Thyroid gland (tissue), 4 donors: ENCODE data around the gene ZNF358.

Experiments used
- POLR2A ChIP-seq, 2 donors: fragments of 450-650 bp; IDR thresholded peaks; one replicate each; pipeline ENCODE4 v1.6.1; 2017; ENCODE audit warnings: antibody characterized with exemption in 2 of 2, mild to moderate bottlenecking in 2 of 2, moderate library complexity in 1 of 2
- TF ChIP-seq, protein P1 (sequence below), 6 experiments: fragments of 200-600 bp in 3 of 6; fragments of 450-650 bp in 3 of 6; sonication (generic) in 3 of 6; IDR thresholded peaks; one replicate each; pipeline ENCODE4 v1.5.1; 2016 to 2019; ENCODE audit warnings: antibody characterized with exemption in 6 of 6, mild to moderate bottlenecking in 2 of 6, inconsistent platforms in 1 of 6, moderate library complexity in 1 of 6

DNA sequence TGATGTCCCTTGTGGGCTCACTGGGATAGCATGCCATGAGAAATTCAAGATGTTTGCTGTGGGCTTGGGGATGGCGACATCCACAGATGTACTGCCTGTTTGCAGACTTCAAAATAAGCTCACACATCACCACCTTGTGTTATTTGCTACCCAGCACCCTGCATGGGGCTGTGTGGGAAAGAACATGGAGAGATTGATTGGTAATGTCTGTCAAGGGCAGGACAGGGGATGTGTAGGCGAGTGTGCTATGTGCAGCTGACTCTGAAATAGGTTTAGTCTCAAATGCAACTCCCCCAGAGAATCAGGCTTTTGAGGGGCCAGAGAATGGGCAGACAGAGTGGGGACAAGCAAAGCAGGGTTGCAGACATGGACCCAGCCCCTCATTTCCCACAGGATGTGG, 44.4 kb downstream of the ZNF358 start:
- TF ChIP-seq, protein P1, sequence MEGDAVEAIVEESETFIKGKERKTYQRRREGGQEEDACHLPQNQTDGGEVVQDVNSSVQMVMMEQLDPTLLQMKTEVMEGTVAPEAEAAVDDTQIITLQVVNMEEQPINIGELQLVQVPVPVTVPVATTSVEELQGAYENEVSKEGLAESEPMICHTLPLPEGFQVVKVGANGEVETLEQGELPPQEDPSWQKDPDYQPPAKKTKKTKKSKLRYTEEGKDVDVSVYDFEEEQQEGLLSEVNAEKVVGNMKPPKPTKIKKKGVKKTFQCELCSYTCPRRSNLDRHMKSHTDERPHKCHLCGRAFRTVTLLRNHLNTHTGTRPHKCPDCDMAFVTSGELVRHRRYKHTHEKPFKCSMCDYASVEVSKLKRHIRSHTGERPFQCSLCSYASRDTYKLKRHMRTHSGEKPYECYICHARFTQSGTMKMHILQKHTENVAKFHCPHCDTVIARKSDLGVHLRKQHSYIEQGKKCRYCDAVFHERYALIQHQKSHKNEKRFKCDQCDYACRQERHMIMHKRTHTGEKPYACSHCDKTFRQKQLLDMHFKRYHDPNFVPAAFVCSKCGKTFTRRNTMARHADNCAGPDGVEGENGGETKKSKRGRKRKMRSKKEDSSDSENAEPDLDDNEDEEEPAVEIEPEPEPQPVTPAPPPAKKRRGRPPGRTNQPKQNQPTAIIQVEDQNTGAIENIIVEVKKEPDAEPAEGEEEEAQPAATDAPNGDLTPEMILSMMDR (IDR thresholded peaks at IDR 0.05), result no peak
- TF ChIP-seq POLR2A (IDR thresholded peaks at IDR 0.05), result no peak
